Testis (tissue), 3 donors: ENCODE data around the gene NDST1. TPM values are rescaled to one million over a fixed set of nuclear protein-coding genes. Genes with fewer than 3 reads are reported as not detected.
A peak's percentile ranks its signal among the peaks of the same experiment; 100 is the strongest.

ENCODE experiments used
- DNase-seq: peaks from one replicate; pipeline ENCODE4 v3.0.0-alpha.2; 2019
- H3K27ac ChIP-seq, 2 donors: fragments of 200-600 bp; sonication (generic); one replicate each; pipeline ENCODE4 v1.5.1; 2019
- H3K27me3 ChIP-seq: fragments of 200-600 bp; sonication (generic); one replicate; pipeline ENCODE4 v1.5.1; 2019
- H3K36me3 ChIP-seq: fragments of 200-600 bp; sonication (generic); one replicate; pipeline ENCODE4 v1.5.1; 2017; ENCODE audit warnings: low read depth; ENCODE audit errors: missing control alignments
- H3K4me1 ChIP-seq: fragments of 200-600 bp; sonication (generic); one replicate; pipeline ENCODE4 v1.5.1; 2019
- H3K4me3 ChIP-seq, 2 donors: fragments of 200-600 bp; sonication (generic); one replicate each; pipeline ENCODE4 v1.5.1; 2017 to 2019
- H3K9me3 ChIP-seq: fragments of 200-600 bp; sonication (generic); one replicate; pipeline ENCODE4 v1.5.1; 2017
- POLR2A ChIP-seq: fragments of 450-650 bp; IDR thresholded peaks from one replicate; pipeline ENCODE4 v1.6.1; 2017; ENCODE audit warnings: antibody characterized with exemption, mild to moderate bottlenecking, moderate library complexity
- WGBS, 2 donors: methylation state at CpG; one replicate each; pipeline ENCODE4 v1.1.5; 2018; 5-methylcytosine and 5-hydroxymethylcytosine counted together
- intact Hi-C: fragments of 100-400 bp; cut with DNase I; formaldehyde crosslinking; loops from one replicate; pipeline ENCODE4 v1.15.1; 2023; ENCODE audit warnings: low total_unique reads
- polyA plus RNA-seq: library from polyadenylated mRNA; stranded (reverse); fragments of 350-450 nt; fragmentation: Illumina TruSeq; extraction: RNeasy Lipid Tissue Mini Kit (QIAGEN cat#74804); gene quantifications from one replicate; pipeline ENCODE4 v1.2.3, GENCODE V29; 2014; ENCODE audit warnings: low read depth, low replicate concordance; ENCODE audit not compliant: insufficient read depth
- total RNA-seq, 2 donors: library from RNA; depleted of rRNA; stranded (reverse); fragments of >200 nt; gene quantifications; one replicate each; pipeline ENCODE4 v1.2.3, GENCODE V29; 2016
- TF ChIP-seq, protein P1 (sequence below), 3 experiments: fragments of 450-650 bp in 2 of 3; fragments of 200-600 bp in 1 of 3; sonication (generic) in 1 of 3; IDR thresholded peaks; one replicate each; pipeline ENCODE4 v1.5.1; 2016 to 2019; ENCODE audit warnings: antibody characterized with exemption in 3 of 3, mild to moderate bottlenecking in 2 of 3, moderate library complexity in 1 of 3

The NDST1 gene
- total and polyA plus RNA-seq, 3 donors from 2014 or later, result 55.0 to 174 (median 167) TPM

GRCh38 chr5:150512368-150512747 lies 4.4 kb downstream of the NDST1 start:
- no peaks in the 10 kb centered on the region for H3K9me3 ChIP-seq
- peak overlapping the region; percentile 50 to 53 for H3K27ac ChIP-seq
- intact Hi-C loops, result no loop called here
- DNase-seq, result no peak
- no peak overlapping the region for H3K4me3 ChIP-seq
- H3K4me1 ChIP-seq, result peaks cover 84% of the 10 kb centered on the region
- no peak for TF ChIP-seq POLR2A
- TF ChIP-seq, protein P1, sequence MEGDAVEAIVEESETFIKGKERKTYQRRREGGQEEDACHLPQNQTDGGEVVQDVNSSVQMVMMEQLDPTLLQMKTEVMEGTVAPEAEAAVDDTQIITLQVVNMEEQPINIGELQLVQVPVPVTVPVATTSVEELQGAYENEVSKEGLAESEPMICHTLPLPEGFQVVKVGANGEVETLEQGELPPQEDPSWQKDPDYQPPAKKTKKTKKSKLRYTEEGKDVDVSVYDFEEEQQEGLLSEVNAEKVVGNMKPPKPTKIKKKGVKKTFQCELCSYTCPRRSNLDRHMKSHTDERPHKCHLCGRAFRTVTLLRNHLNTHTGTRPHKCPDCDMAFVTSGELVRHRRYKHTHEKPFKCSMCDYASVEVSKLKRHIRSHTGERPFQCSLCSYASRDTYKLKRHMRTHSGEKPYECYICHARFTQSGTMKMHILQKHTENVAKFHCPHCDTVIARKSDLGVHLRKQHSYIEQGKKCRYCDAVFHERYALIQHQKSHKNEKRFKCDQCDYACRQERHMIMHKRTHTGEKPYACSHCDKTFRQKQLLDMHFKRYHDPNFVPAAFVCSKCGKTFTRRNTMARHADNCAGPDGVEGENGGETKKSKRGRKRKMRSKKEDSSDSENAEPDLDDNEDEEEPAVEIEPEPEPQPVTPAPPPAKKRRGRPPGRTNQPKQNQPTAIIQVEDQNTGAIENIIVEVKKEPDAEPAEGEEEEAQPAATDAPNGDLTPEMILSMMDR (IDR thresholded peaks at IDR 0.05), result no peak
- 46 to 60% methylated on average over 6 of the region's 6 CpGs for WGBS, 2 donors
- H3K27me3 ChIP-seq, result no peaks in the 10 kb centered on the region
- no peaks in the 10 kb centered on the region for H3K36me3 ChIP-seq

GRCh38 chr5:150513375-150514309 lies 5.7 kb downstream of the NDST1 start:
- no peaks in the 10 kb centered on the region for H3K36me3 ChIP-seq
- H3K27me3 ChIP-seq, result no peaks in the 10 kb centered on the region
- no peak for DNase-seq
- peaks cover 82% of the 10 kb centered on the region for H3K4me1 ChIP-seq
- peak overlapping the region; percentile 9 to 53 for H3K27ac ChIP-seq
- WGBS, 2 donors, result 87 to 89% methylated on average over 15 of the region's 15 CpGs
- no peak overlapping the region for H3K4me3 ChIP-seq
- TF ChIP-seq, protein P1 (IDR thresholded peaks at IDR 0.05), result no peak
- TF ChIP-seq POLR2A, result no peak
- intact Hi-C loops, result no loop called here
- no peaks in the 10 kb centered on the region for H3K9me3 ChIP-seq

DNA sequence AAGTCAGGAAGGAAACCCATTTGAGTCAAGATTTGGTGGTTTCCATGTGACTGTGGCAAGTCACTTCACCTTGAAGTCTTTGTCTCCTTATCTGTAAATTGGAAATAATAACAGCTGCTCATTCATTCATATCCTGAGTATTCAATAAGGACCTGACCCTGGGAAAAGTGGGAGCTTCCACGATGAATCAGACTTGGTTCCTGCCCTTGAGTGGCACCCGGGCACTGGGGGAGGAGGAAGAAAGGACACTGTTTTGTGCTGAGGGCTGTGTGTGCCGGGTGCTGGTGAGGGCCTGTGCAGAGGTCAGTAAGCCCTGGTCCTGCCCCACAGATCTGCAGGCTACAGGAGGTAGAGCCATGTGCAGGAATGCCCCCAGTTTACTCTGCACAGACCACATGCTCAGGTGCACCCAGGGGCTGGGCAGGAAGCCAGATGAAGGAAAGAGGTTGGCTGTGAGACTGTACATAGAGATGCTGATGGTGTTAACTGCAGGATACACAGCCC lies 6.8 kb downstream of the NDST1 start:
- Histone ChIP-seq H3K9me3 (no peaks in the 10 kb centered on the region), H3K27me3 (no peaks in the 10 kb centered on the region), H3K4me3 (no peak overlapping the region), H3K36me3 (no peaks in the 10 kb centered on the region), H3K4me1 (peaks cover 80% of the 10 kb centered on the region), H3K27ac (peak overlapping the region in 1 of 2 donors; percentile 72)
- TF ChIP-seq, protein P1 (IDR thresholded peaks at IDR 0.05), result no peak
- no peak for TF ChIP-seq POLR2A
- peak; percentile 62 for DNase-seq
- intact Hi-C loops, result no loop called here
- WGBS, 2 donors, result 47 to 49% methylated on average over 3 of the region's 3 CpGs

DNA sequence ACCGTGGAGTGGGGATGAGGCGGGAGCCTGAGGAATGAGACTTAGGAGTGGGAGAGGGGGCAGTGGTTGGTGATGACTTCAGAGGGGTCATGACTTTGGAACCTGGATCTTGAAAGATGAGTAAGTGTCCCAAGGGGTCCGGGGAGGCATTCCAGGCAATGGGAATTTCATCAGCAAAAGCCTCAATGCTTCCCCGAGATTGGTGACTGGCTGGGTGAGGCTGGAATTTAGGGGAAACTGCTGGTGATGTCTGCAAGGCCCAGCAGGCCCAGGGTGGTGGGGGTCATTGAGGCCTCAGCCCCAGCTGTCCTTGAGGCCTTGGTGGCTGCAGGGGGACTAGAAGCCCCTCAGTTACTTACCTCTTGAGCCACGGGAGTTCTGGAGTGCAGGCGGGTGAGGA lies 7.5 kb downstream of the NDST1 start:
- H3K4me3 ChIP-seq, result no peak overlapping the region
- intact Hi-C loops, result no loop called here
- no peaks in the 10 kb centered on the region for H3K36me3 ChIP-seq
- H3K27ac ChIP-seq, result peak overlapping the region; percentile 48 to 72
- H3K9me3 ChIP-seq, result no peaks in the 10 kb centered on the region
- 43 to 44% methylated on average over 6 of the region's 6 CpGs for WGBS, 2 donors
- DNase-seq, result no peak
- H3K4me1 ChIP-seq, result peaks cover 77% of the 10 kb centered on the region
- TF ChIP-seq POLR2A, result no peak
- TF ChIP-seq, protein P1 (IDR thresholded peaks at IDR 0.05), result no peak
- H3K27me3 ChIP-seq, result no peaks in the 10 kb centered on the region
